Stimulated activated CD8-positive, alpha-beta memory T cell treated with anti-CD3 and anti-CD28 coated beads, Interleukin-15, amount 100 ng/mL, for 4 hours (primary cell): ENCODE measurements around the gene SEMA7A.

Source experiments
- DNase-seq, 2 donors: peaks; one replicate each; pipeline ENCODE4 v3.0.0-alpha.2; 2020; ENCODE audit warnings: low read depth in 2 of 2

The SEMA7A gene

GRCh38 chr15:74430510-74430951 is 3.2 kb downstream of the SEMA7A start:
- DNase-seq, result no peak

- DNase-seq, result no peak
These were observed 3.9 kb downstream of the SEMA7A start for GRCh38 chr15:74429781-74430400.

- DNase-seq, result no peak
These were observed 4.6 kb downstream of the SEMA7A start for GRCh38 chr15:74428970-74429780.

- no peak for DNase-seq
These were observed 5.3 kb downstream of the SEMA7A start for GRCh38 chr15:74428442-74428787.

- DNase-seq, result no peak
These were observed 5.9 kb downstream of the SEMA7A start for GRCh38 chr15:74427607-74428441.

GRCh38 chr15:74426404-74427281 is 7.1 kb downstream of the SEMA7A start:
- DNase-seq, result no peak

- no peak for DNase-seq
These were observed 8.1 kb downstream of the SEMA7A start for GRCh38 chr15:74425630-74426029.

- DNase-seq, result no peak
These were observed 8.7 kb downstream of the SEMA7A start for GRCh38 chr15:74424901-74425528.

- DNase-seq, result no peak
These were observed 10.1 kb downstream of the SEMA7A start for GRCh38 chr15:74423431-74424257.

GRCh38 chr15:74422652-74423430 is 10.9 kb downstream of the SEMA7A start:
- no peak for DNase-seq

- no peak for DNase-seq
These were observed 11.5 kb downstream of the SEMA7A start for GRCh38 chr15:74422265-74422651.

GRCh38 chr15:74421302-74422245 is 12.2 kb downstream of the SEMA7A start:
- no peak for DNase-seq

GRCh38 chr15:74420193-74420905 is 13.4 kb downstream of the SEMA7A start:
- DNase-seq, result no peak

- no peak for DNase-seq
These were observed 14.3 kb downstream of the SEMA7A start for GRCh38 chr15:74419432-74419831.

- DNase-seq, result no peak
These were observed 15.0 kb downstream of the SEMA7A start for GRCh38 chr15:74418575-74419338.

- no peak for DNase-seq
These were observed 16.1 kb downstream of the SEMA7A start for GRCh38 chr15:74417670-74418069.

GRCh38 chr15:74417225-74417624 is 16.5 kb downstream of the SEMA7A start:
- DNase-seq, result no peak
